Spinal cord (tissue), 10 donors: Measurements from ENCODE around the gene ZBTB8OS. TPM values are rescaled to one million over a fixed set of nuclear protein-coding genes. Genes with fewer than 3 reads are reported as not detected.
"Not testable (repeated sequence)": the region's sequence is repeated elsewhere in the genome, so short reads cannot be mapped to it uniquely, and the experiment has no call there.

Source experiments
- DNase-seq, 6 donors: peaks; one replicate each; pipeline versions ENCODE4 v3.0.0 to v3.0.0-alpha.2; 2013 to 2015; ENCODE audit warnings: low spot score in 6 of 6, low read depth in 4 of 6
- H3K27ac ChIP-seq: one replicate; pipeline ENCODE4 v1.5.1; 2013; ENCODE audit warnings: low read depth, low read length, control low read depth
- H3K27me3 ChIP-seq: one replicate; pipeline ENCODE4 v1.6.1; 2013; ENCODE audit warnings: low read length; ENCODE audit not compliant: control insufficient read depth, insufficient read depth
- H3K36me3 ChIP-seq: one replicate; pipeline ENCODE4 v1.6.1; 2013; ENCODE audit warnings: low read length; ENCODE audit not compliant: control insufficient read depth, insufficient read depth
- H3K4me1 ChIP-seq: one replicate; pipeline ENCODE4 v1.6.1; 2013; ENCODE audit warnings: low read length; ENCODE audit not compliant: control insufficient read depth, insufficient read depth
- H3K4me3 ChIP-seq: one replicate; pipeline ENCODE4 v1.5.1; 2013; ENCODE audit warnings: low read depth, low read length, control low read depth
- H3K9me3 ChIP-seq: one replicate; pipeline ENCODE4 v1.6.1; 2013; ENCODE audit warnings: low read length; ENCODE audit not compliant: control insufficient read depth, insufficient read depth
- WGBS: methylation state at CpG from one replicate; pipeline ENCODE4 v1.1.5; 2013; ENCODE audit warnings: missing lambda C conversion rate; ENCODE audit not compliant: insufficient coverage; 5-methylcytosine and 5-hydroxymethylcytosine counted together
- long read RNA-seq, 4 donors: transcript quantifications; one replicate each; lab custom pipeline, GENCODE V29; 2026
- polyA plus RNA-seq, 2 donors: library from polyadenylated mRNA; unstranded; fragments of 120-200 nt; gene quantifications; one replicate each; pipeline ENCODE4 v1.2.1, GENCODE V29; 2013; ENCODE audit not compliant: insufficient read length in 2 of 2
- total RNA-seq, 2 donors: library from RNA; depleted of rRNA in 1 of 2; stranded (reverse); fragments of 120-200 nt in 1 of 2; fragments of >200 nt in 1 of 2; gene quantifications; one replicate each; pipeline versions ENCODE4 v1.2.3 to v1.2.4, GENCODE V29; 2013 to 2014
- donor health status: healthy.

The ZBTB8OS gene
- 10 to 100 TPM; 26.6 to 41.8 TPM for total RNA-seq
- 10 to 100 TPM; 46.6 to 51.0 TPM for polyA plus RNA-seq
- long read RNA-seq, donor 1, partial matches to known transcripts, result 0 of 5 reads
- long read RNA-seq, donor 1, other reads (novel, unspliced or antisense), result 0 of 5 reads
- long read RNA-seq, donor 2, partial matches to known transcripts, result 31 of 32 reads
- long read RNA-seq, donor 2, other reads (novel, unspliced or antisense), result 0 of 32 reads
- long read RNA-seq, donor 3, partial matches to known transcripts, result 0 of 2 reads
- long read RNA-seq, donor 3, other reads (novel, unspliced or antisense), result 0 of 2 reads
- long read RNA-seq, donor 4, transcript ZBTB8OS-208 (7 exons, 1,601 nt), result major isoform, 10 of 26 reads
- long read RNA-seq, donor 4, partial matches to known transcripts, result 8 of 26 reads
- long read RNA-seq, donor 4, other reads (novel, unspliced or antisense), result 0 of 26 reads

GRCh38 chr1:32650248-32650751 lies at the start of gene ZBTB8OS:
ZBTB8OS (minus strand) TSS chr1:32650550; CDS start chr1:32650529, 21 bp downstream.
- H3K4me1 ChIP-seq, result peaks cover 32% of the 10 kb centered on the region
- no peaks in the 10 kb centered on the region for H3K27me3 ChIP-seq
- H3K9me3 ChIP-seq, result no peaks in the 10 kb centered on the region
- 0% methylated on average over 18 of the region's 21 CpGs for WGBS
- H3K27ac ChIP-seq, result peak within 1 kb of the TSS; percentile 100
- peak within 1 kb of the TSS; percentile 91 for H3K4me3 ChIP-seq
- peak; percentile 82 to 98 (median 90) for DNase-seq
- H3K36me3 ChIP-seq, result peaks cover 33% of the 10 kb centered on the region

GRCh38 chr1:32696996-32697395 lies 46.6 kb upstream of the ZBTB8OS start:
- not testable (repeated sequence) for DNase-seq, H3K27me3 ChIP-seq, H3K4me3 ChIP-seq, H3K9me3 ChIP-seq, H3K4me1 ChIP-seq, H3K27ac ChIP-seq
- H3K36me3 ChIP-seq, result peaks cover 22% of the 10 kb centered on the region
- WGBS, result over 99% methylated on average over 8 of the region's 8 CpGs

- Histone ChIP-seq H3K36me3 (peaks cover 22% of the 10 kb centered on the region), H3K4me1 (no peaks in the 10 kb centered on the region), H3K27ac (no peak overlapping the region), H3K4me3 (no peak overlapping the region), H3K27me3 (no peaks in the 10 kb centered on the region), H3K9me3 (no peaks in the 10 kb centered on the region)
- DNase-seq, result no peak
- WGBS, result 84% methylated on average over 8 of the region's 9 CpGs
These were observed 45.7 kb upstream of the ZBTB8OS start for GRCh38 chr1:32696041-32696440.

- no peak for DNase-seq
- Histone ChIP-seq H3K27me3 (no peaks in the 10 kb centered on the region), H3K27ac (no peak overlapping the region), H3K36me3 (peaks cover 22% of the 10 kb centered on the region), H3K9me3 (no peaks in the 10 kb centered on the region), H3K4me3 (no peak overlapping the region), H3K4me1 (no peaks in the 10 kb centered on the region)
- WGBS, result 72% methylated on average over 17 of the region's 17 CpGs
These were observed 45.0 kb upstream of the ZBTB8OS start for GRCh38 chr1:32695098-32695904.

- no peak overlapping the region for H3K27ac ChIP-seq
- no peaks in the 10 kb centered on the region for H3K4me1 ChIP-seq
- WGBS, result 94% methylated on average over 5 of the region's 6 CpGs
- peaks cover 23% of the 10 kb centered on the region for H3K36me3 ChIP-seq
- no peak for DNase-seq
- H3K27me3 ChIP-seq, result no peaks in the 10 kb centered on the region
- H3K9me3 ChIP-seq, result no peaks in the 10 kb centered on the region
- H3K4me3 ChIP-seq, result no peak overlapping the region
These were observed 43.3 kb upstream of the ZBTB8OS start for GRCh38 chr1:32693455-32694174.

GRCh38 chr1:32686387-32686786 lies 36.0 kb upstream of the ZBTB8OS start:
- peaks cover 30% of the 10 kb centered on the region for H3K36me3 ChIP-seq
- no peak overlapping the region for H3K27ac ChIP-seq
- WGBS, result 100% methylated on average over 2 of the region's 2 CpGs

GRCh38 chr1:32685498-32685897 lies 35.1 kb upstream of the ZBTB8OS start:
- no peaks in the 10 kb centered on the region for H3K27me3 ChIP-seq
- peaks cover 6% of the 10 kb centered on the region for H3K4me1 ChIP-seq
- H3K36me3 ChIP-seq, result peaks cover 34% of the 10 kb centered on the region
- no peak overlapping the region for H3K4me3 ChIP-seq
- WGBS, result no CpG with 5 or more reads among the region's 2 CpGs
- no peak overlapping the region for H3K27ac ChIP-seq
- no peak for DNase-seq
- no peaks in the 10 kb centered on the region for H3K9me3 ChIP-seq

More at GRCh38 chr1:32686387-32686786, 36.0 kb upstream of the ZBTB8OS start:
- H3K27me3 ChIP-seq, result no peaks in the 10 kb centered on the region
- peaks cover 6% of the 10 kb centered on the region for H3K4me1 ChIP-seq
- no peaks in the 10 kb centered on the region for H3K9me3 ChIP-seq
- no peak for DNase-seq
- no peak overlapping the region for H3K4me3 ChIP-seq

- Histone ChIP-seq H3K4me1 (peaks cover 6% of the 10 kb centered on the region), H3K4me3 (no peak overlapping the region), H3K36me3 (peaks cover 34% of the 10 kb centered on the region), H3K27me3 (no peaks in the 10 kb centered on the region), H3K27ac (peak overlapping the region; percentile 71), H3K9me3 (no peaks in the 10 kb centered on the region)
- 37% methylated on average over 2 of the region's 2 CpGs for WGBS
- peak in 3 of 6 donors; percentile 20 to 70 (median 25) for DNase-seq
These were observed 33.9 kb upstream of the ZBTB8OS start for GRCh38 chr1:32684167-32684811.

- Histone ChIP-seq H3K4me3 (no peak overlapping the region), H3K9me3 (no peaks in the 10 kb centered on the region), H3K36me3 (peaks cover 35% of the 10 kb centered on the region), H3K27ac (no peak overlapping the region), H3K27me3 (no peaks in the 10 kb centered on the region), H3K4me1 (peaks cover 6% of the 10 kb centered on the region)
- DNase-seq, result no peak
- WGBS, result 88% methylated on average over 2 of the region's 3 CpGs
These were observed 33.0 kb upstream of the ZBTB8OS start for GRCh38 chr1:32683397-32683796.
